Stimulated activated CD4-positive, alpha-beta T cell treated with anti-CD3 and anti-CD28 coated beads, Interleukin-15, amount 100 ng/mL, for 48 hours (primary cell): Measurements from ENCODE around the gene ZNF785.
"Not testable (repeated sequence)": the region's sequence is repeated elsewhere in the genome, so short reads cannot be mapped to it uniquely, and the experiment has no call there.

Experiments
- DNase-seq, 2 donors: peaks; one replicate each; pipeline ENCODE4 v3.0.0-alpha.2; 2020; ENCODE audit warnings: low read depth in 2 of 2

ZNF785 gene

GRCh38 chr16:30602616-30603277 is 17.2 kb upstream of the ZNF785 start:
- no peak for DNase-seq

- no peak for DNase-seq
Measured at GRCh38 chr16:30601966-30602365, 16.5 kb upstream of the ZNF785 start.

GRCh38 chr16:30600929-30601328 is 15.4 kb upstream of the ZNF785 start:
- DNase-seq = no peak

GRCh38 chr16:30600215-30600614 is 14.7 kb upstream of the ZNF785 start:
- DNase-seq = no peak

GRCh38 chr16:30592871-30593270 is 7.4 kb upstream of the ZNF785 start:
- no peak for DNase-seq

GRCh38 chr16:30590869-30591268 is 5.4 kb upstream of the ZNF785 start:
- DNase-seq = not testable (repeated sequence)

GRCh38 chr16:30589582-30589981 is 4.1 kb upstream of the ZNF785 start:
- not testable (repeated sequence) for DNase-seq

GRCh38 chr16:30588651-30589050 is 3.2 kb upstream of the ZNF785 start:
- DNase-seq = no peak

GRCh38 chr16:30585022-30585399 is 486 bp downstream of the ZNF785 start:
- no peak for DNase-seq

- no peak for DNase-seq
Measured at GRCh38 chr16:30582611-30583340, 2.7 kb downstream of the ZNF785 start.

- no peak for DNase-seq
Measured at GRCh38 chr16:30581457-30581856, 4.0 kb downstream of the ZNF785 start.

- DNase-seq = no peak
Measured at GRCh38 chr16:30574678-30575077, 10.8 kb downstream of the ZNF785 start.

GRCh38 chr16:30571445-30572322 is 13.8 kb downstream of the ZNF785 start, which contains the start of gene ZNF688:
TSS of gene ZNF688 (minus strand) at chr16:30571714. CDS start at chr16:30571629, 85 bp downstream.
- peak; percentile 88 to 89 for DNase-seq

GRCh38 chr16:30570636-30571444 is 14.7 kb downstream of the ZNF785 start:
- DNase-seq = no peak

GRCh38 chr16:30569746-30570635 is 15.5 kb downstream of the ZNF785 start:
- DNase-seq = no peak

GRCh38 chr16:30569281-30569680 is 16.2 kb downstream of the ZNF785 start:
- DNase-seq = no peak

- DNase-seq = no peak
Measured at GRCh38 chr16:30567991-30568638, 17.4 kb downstream of the ZNF785 start.

- DNase-seq = peak; percentile 66 to 69
Measured at GRCh38 chr16:30567160-30567990, 18.1 kb downstream of the ZNF785 start.

- no peak for DNase-seq
Measured at GRCh38 chr16:30566531-30566930, 19.0 kb downstream of the ZNF785 start.
